ENCODE results near the gene STK39.

DNA sequence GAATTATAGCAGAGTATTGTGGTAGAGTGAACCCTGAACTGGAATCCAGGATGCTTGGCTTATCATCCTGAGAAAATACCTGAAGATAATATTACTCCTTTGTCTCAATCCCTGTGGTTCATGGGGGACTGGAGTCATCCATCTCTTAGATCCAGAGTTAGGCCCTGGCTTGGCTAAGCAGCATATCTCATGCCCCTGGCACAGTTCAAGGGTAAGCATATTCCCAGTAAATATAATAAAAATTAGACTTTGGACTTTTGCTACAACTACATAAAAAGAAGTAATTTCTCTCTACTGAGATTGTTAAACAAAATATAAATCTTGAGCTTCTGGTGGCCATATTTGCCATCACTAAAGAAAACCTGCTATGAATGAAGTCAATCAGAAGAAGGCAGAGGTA is 47.7 kb upstream of the STK39 start:
- TF ChIP-seq, protein P1, sequence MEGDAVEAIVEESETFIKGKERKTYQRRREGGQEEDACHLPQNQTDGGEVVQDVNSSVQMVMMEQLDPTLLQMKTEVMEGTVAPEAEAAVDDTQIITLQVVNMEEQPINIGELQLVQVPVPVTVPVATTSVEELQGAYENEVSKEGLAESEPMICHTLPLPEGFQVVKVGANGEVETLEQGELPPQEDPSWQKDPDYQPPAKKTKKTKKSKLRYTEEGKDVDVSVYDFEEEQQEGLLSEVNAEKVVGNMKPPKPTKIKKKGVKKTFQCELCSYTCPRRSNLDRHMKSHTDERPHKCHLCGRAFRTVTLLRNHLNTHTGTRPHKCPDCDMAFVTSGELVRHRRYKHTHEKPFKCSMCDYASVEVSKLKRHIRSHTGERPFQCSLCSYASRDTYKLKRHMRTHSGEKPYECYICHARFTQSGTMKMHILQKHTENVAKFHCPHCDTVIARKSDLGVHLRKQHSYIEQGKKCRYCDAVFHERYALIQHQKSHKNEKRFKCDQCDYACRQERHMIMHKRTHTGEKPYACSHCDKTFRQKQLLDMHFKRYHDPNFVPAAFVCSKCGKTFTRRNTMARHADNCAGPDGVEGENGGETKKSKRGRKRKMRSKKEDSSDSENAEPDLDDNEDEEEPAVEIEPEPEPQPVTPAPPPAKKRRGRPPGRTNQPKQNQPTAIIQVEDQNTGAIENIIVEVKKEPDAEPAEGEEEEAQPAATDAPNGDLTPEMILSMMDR (IDR thresholded peaks at IDR 0.05; ENCODE audit: low read depth, low read length, poor library complexity, severe bottlenecking), result no peak
- no peak for TF ChIP-seq EZH2phosphoT487 (IDR thresholded peaks at IDR 0.05; ENCODE audit: borderline replicate concordance, low read length)
